Transverse colon (tissue), 4 donors: ENCODE measurements around the gene ADGRB3. TPM values are rescaled to one million over a fixed set of nuclear protein-coding genes. Genes with fewer than 3 reads are reported as not detected.

Experiments used
- DNase-seq: peaks from one replicate; pipeline ENCODE4 v3.0.0-alpha.2; 2019
- H3K27ac ChIP-seq, 4 donors: fragments of 200-600 bp; sonication (generic); 2 replicates each; pipeline ENCODE4 v1.5.1; 2016 to 2018; ENCODE audit warnings: inconsistent platforms in 4 of 4
- H3K27me3 ChIP-seq: fragments of 200-600 bp; sonication (generic); 2 replicates; pipeline ENCODE4 v1.5.1; 2017; ENCODE audit warnings: inconsistent platforms
- H3K36me3 ChIP-seq, 4 donors: fragments of 200-600 bp; sonication (generic); 2 replicates each; pipeline ENCODE4 v1.5.1; 2017 to 2019; ENCODE audit warnings: inconsistent platforms in 4 of 4
- H3K4me1 ChIP-seq, 4 donors: fragments of 200-600 bp; sonication (generic); 2 replicates each; pipeline ENCODE4 v1.5.1; 2017 to 2020; ENCODE audit warnings: inconsistent platforms in 4 of 4
- H3K4me3 ChIP-seq, 4 donors: fragments of 200-600 bp; sonication (generic); 1 replicate in 1 of 4; 2 replicates in 3 of 4; pipeline versions ENCODE4 v1.5.1 to v1.6.1; 2017 to 2019; ENCODE audit warnings: inconsistent platforms in 4 of 4
- H3K9me3 ChIP-seq, 2 donors: fragments of 200-600 bp; sonication (generic); 2 replicates each; pipeline ENCODE4 v1.5.1; 2017 to 2019; ENCODE audit warnings: inconsistent platforms in 2 of 2
- CTCF ChIP-seq, 5 experiments: fragments of 200-600 bp in 3 of 5; fragments of 450-650 bp in 2 of 5; sonication (generic) in 3 of 5; IDR thresholded peaks; 1 replicate in 2 of 5; 2 replicates in 3 of 5; pipeline ENCODE4 v1.5.1; 2016 to 2017; ENCODE audit warnings: antibody characterized with exemption in 5 of 5, inconsistent platforms in 3 of 5, mild to moderate bottlenecking in 2 of 5, moderate library complexity in 1 of 5
- EP300 ChIP-seq: sonication (generic); formaldehyde crosslinking; IDR thresholded peaks from one replicate; pipeline ENCODE4 v1.6.1; 2017; ENCODE audit warnings: antibody characterized with exemption, low read depth
- POLR2A ChIP-seq: fragments of 450-650 bp; IDR thresholded peaks from one replicate; pipeline ENCODE4 v1.6.1; 2016; ENCODE audit warnings: antibody characterized with exemption, mild to moderate bottlenecking, moderate library complexity
- POLR2AphosphoS5 ChIP-seq, 3 donors: sonication (generic); formaldehyde crosslinking; IDR thresholded peaks; one replicate each; pipeline ENCODE4 v1.6.1; 2016; ENCODE audit warnings: antibody characterized with exemption in 3 of 3
- WGBS, 2 donors: methylation state at CpG; one replicate each; pipeline ENCODE4 v1.1.5; 2018; ENCODE audit warnings: low coverage in 1 of 2; 5-methylcytosine and 5-hydroxymethylcytosine counted together
- in situ Hi-C, 4 donors: fragments of 200-750 bp; cut with MboI; loops; one replicate each; pipeline versions ENCODE4 v1.15.0 to v1.15.1; 2017; ENCODE audit warnings: low sequenced_read_pairs in 3 of 4, low pct_ligation_motif_present in 1 of 4, low pct_unique_long_range_greater_than_20kb in 1 of 4
- intact Hi-C: fragments of 100-400 bp; cut with DNase I; formaldehyde crosslinking; loops from one replicate; pipeline ENCODE4 v1.15.1; 2023; ENCODE audit warnings: low total_unique reads
- total RNA-seq, 4 donors: library from RNA; depleted of rRNA; stranded (reverse); fragments of >200 nt; gene quantifications; one replicate each; pipeline ENCODE4 v1.1.0, GENCODE V29; 2016

The ADGRB3 gene
- total RNA-seq, 4 donors from 2014 or later = 0.37 to 20.5 (median 2.2) TPM

GRCh38 chr6:68852791-68853190 lies 217.7 kb downstream of the ADGRB3 start:
- no peaks in the 10 kb centered on the region for H3K4me1 ChIP-seq
- H3K27ac ChIP-seq = no peak overlapping the region
- no peaks in the 10 kb centered on the region for H3K9me3 ChIP-seq
- no peak overlapping the region for H3K4me3 ChIP-seq
- H3K27me3 ChIP-seq = no peaks in the 10 kb centered on the region
- no peak for DNase-seq
- TF ChIP-seq POLR2A (no peak), EP300 (no peak), CTCF (IDR thresholded peaks at IDR 0.05) (no peak), POLR2AphosphoS5 (IDR thresholded peaks at IDR 0.05) (no peak)
- intact Hi-C loops (loop anchor here (5.0 kb wide), 1 partner anchor 1490 kb away; no protein-coding TSS in a partner anchor), in situ Hi-C loops (no loop called here)
- H3K36me3 ChIP-seq = no peaks in the 10 kb centered on the region

GRCh38 chr6:68859233-68859632 lies 224.2 kb downstream of the ADGRB3 start:
- TF ChIP-seq CTCF (IDR thresholded peaks at IDR 0.05) = no peak
- no peak for TF ChIP-seq POLR2A
- no peak for TF ChIP-seq EP300
- TF ChIP-seq POLR2AphosphoS5 (IDR thresholded peaks at IDR 0.05) = no peak
- H3K27me3 ChIP-seq = no peaks in the 10 kb centered on the region
- intact Hi-C loops (no loop called here), in situ Hi-C loops (no loop called here)
- peaks cover 0 to 11% of the 10 kb centered on the region in 2 donors for H3K9me3 ChIP-seq
- no peaks in the 10 kb centered on the region for H3K4me1 ChIP-seq
- H3K27ac ChIP-seq = no peak overlapping the region
- H3K36me3 ChIP-seq = no peaks in the 10 kb centered on the region
- WGBS, 2 donors = 50 to 79% methylated on average over 1 of the region's 1 CpG
- no peak for DNase-seq
- H3K4me3 ChIP-seq = no peak overlapping the region

- Histone ChIP-seq H3K4me1 (no peaks in the 10 kb centered on the region), H3K9me3 (peaks cover 0 to 4% of the 10 kb centered on the region in 2 donors), H3K27me3 (no peaks in the 10 kb centered on the region), H3K36me3 (no peaks in the 10 kb centered on the region), H3K4me3 (no peak overlapping the region), H3K27ac (no peak overlapping the region)
- in situ Hi-C loops (no loop called here), intact Hi-C loops (no loop called here)
- TF ChIP-seq CTCF (IDR thresholded peaks at IDR 0.05) = no peak
- no peak for TF ChIP-seq POLR2AphosphoS5 (IDR thresholded peaks at IDR 0.05)
- no peak for TF ChIP-seq POLR2A
- TF ChIP-seq EP300 = no peak
- DNase-seq = no peak
These were observed 233.6 kb downstream of the ADGRB3 start for GRCh38 chr6:68868646-68869045.

GRCh38 chr6:68873236-68873635 lies 238.2 kb downstream of the ADGRB3 start:
- 44 to 61% methylated on average over 1 of the region's 1 CpG for WGBS, 2 donors
- in situ Hi-C loops = no loop called here
- TF ChIP-seq CTCF (IDR thresholded peaks at IDR 0.05) (no peak), EP300 (no peak), POLR2A (no peak), POLR2AphosphoS5 (IDR thresholded peaks at IDR 0.05) (no peak)
- no peak overlapping the region for H3K4me3 ChIP-seq
- no peaks in the 10 kb centered on the region for H3K36me3 ChIP-seq
- DNase-seq = no peak
- no peaks in the 10 kb centered on the region for H3K27me3 ChIP-seq
- H3K27ac ChIP-seq = no peak overlapping the region
- intact Hi-C loops = no loop called here
- H3K4me1 ChIP-seq = no peaks in the 10 kb centered on the region
- no peaks in the 10 kb centered on the region for H3K9me3 ChIP-seq
